Glutamatergic neuron (in vitro differentiated cells): ENCODE data around the gene KIF13A. TPM values are rescaled to one million over a fixed set of nuclear protein-coding genes. Genes with fewer than 3 reads are reported as not detected.
"Not testable (repeated sequence)": the region's sequence is repeated elsewhere in the genome, so short reads cannot be mapped to it uniquely, and the experiment has no call there.

Experiments used
- DNase-seq: peaks from one replicate; pipeline ENCODE4 v3.0.0; 2022
- H3K27ac Mint-ChIP-seq: one replicate; pipeline ENCODE4 v1.8.0; 2020; ENCODE audit warnings: mild to moderate bottlenecking, mixed read lengths, inconsistent platforms; ENCODE audit not compliant: unreplicated experiment
- H3K27me3 Mint-ChIP-seq: one replicate; pipeline ENCODE4 v1.8.0; 2020; ENCODE audit warnings: mild to moderate bottlenecking, moderate library complexity, mixed read lengths, inconsistent platforms; ENCODE audit not compliant: unreplicated experiment
- H3K36me3 Mint-ChIP-seq: one replicate; pipeline ENCODE4 v1.8.0; 2020; ENCODE audit warnings: mild to moderate bottlenecking, mixed read lengths, inconsistent platforms; ENCODE audit not compliant: unreplicated experiment
- H3K4me1 Mint-ChIP-seq: one replicate; pipeline ENCODE4 v1.8.0; 2020; ENCODE audit warnings: mild to moderate bottlenecking, low read depth, mixed read lengths, inconsistent platforms; ENCODE audit not compliant: unreplicated experiment
- H3K4me3 Mint-ChIP-seq: one replicate; pipeline ENCODE4 v1.8.0; 2020; ENCODE audit warnings: mild to moderate bottlenecking, mixed read lengths, inconsistent platforms; ENCODE audit not compliant: unreplicated experiment
- H3K9me3 Mint-ChIP-seq: one replicate; pipeline ENCODE4 v1.8.0; 2020; ENCODE audit warnings: mild to moderate bottlenecking, moderate library complexity, mixed read lengths, inconsistent platforms; ENCODE audit not compliant: unreplicated experiment
- CTCF ChIP-seq: fragments of 200-600 bp; sonication (generic); IDR thresholded peaks from one replicate; pipeline ENCODE4 v1.5.0; 2021; ENCODE audit not compliant: partially characterized antibody, unreplicated experiment
- total RNA-seq: library from RNA; stranded (reverse); fragmentation: NEBNext Ultra II Directional; extraction: Animal tissue kit (Norgen Biotek cat#: 25700); gene quantifications from one replicate; pipeline ENCODE4 v1.2.1, GENCODE V29; 2021; ENCODE audit not compliant: unreplicated experiment

The KIF13A gene
- total RNA-seq, 1 donor from 2014 or later = 26.7 TPM

DNA sequence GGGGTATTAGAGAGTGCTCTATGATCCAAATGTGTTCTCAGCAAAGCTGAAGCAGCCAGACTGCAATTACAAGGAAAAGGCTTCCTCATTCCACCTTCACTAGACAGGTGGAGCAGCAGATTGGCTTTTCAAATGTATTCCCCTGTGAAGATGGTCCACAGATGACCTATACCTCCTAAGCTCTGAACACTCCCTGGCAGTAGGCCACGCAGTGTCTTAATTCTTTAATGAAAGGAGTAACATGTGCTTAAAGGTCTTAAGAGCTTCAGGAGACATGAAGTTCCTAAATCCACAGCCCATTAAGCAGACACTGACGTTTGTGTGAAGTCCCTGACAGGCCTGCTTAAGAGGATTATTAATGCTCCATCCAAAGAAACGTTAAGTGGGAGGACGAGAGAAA, 141.8 kb downstream of the KIF13A start:
- Mint-ChIP-seq H3K4me3 (no peak overlapping the region), H3K36me3 (no peaks in the 10 kb centered on the region), H3K27me3 (no peaks in the 10 kb centered on the region), H3K27ac (peak overlapping the region; percentile 87), H3K9me3 (no peaks in the 10 kb centered on the region), H3K4me1 (peaks cover 14% of the 10 kb centered on the region)
- DNase-seq = no peak
- TF ChIP-seq CTCF = no peak

DNA sequence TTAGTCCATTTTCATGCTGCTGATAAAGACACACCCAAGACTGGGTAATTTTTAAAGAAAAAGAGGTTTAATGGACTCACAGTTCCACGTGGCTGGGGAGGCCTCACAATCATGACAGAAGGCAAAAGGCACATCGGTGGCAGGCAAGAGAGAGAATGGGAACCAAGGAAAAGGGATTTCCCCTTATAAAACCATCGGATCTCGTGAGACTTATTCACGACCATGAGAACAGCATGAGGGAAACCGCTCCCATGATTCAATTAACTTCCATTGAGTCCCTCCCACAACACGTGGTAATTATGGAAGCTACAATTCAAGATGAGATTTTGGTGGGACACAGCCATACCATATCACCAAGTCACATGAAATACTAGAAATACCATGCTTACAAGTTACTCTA, 142.5 kb downstream of the KIF13A start:
- H3K27ac Mint-ChIP-seq = peak overlapping the region; percentile 87
- not testable (repeated sequence) for H3K36me3 Mint-ChIP-seq, H3K27me3 Mint-ChIP-seq, H3K9me3 Mint-ChIP-seq, DNase-seq
- H3K4me1 Mint-ChIP-seq = peaks cover 14% of the 10 kb centered on the region
- peak overlapping the region; percentile 66 for H3K4me3 Mint-ChIP-seq

GRCh38 chr6:17842934-17843821, 144.3 kb downstream of the KIF13A start:
- H3K27me3 Mint-ChIP-seq = no peaks in the 10 kb centered on the region
- peaks cover 20% of the 10 kb centered on the region for H3K4me1 Mint-ChIP-seq
- H3K27ac Mint-ChIP-seq = peak overlapping the region; percentile 12
- H3K36me3 Mint-ChIP-seq = no peaks in the 10 kb centered on the region
- no peak for TF ChIP-seq CTCF
- DNase-seq = no peak
- no peak overlapping the region for H3K4me3 Mint-ChIP-seq
- no peaks in the 10 kb centered on the region for H3K9me3 Mint-ChIP-seq

- Mint-ChIP-seq H3K27ac (no peak overlapping the region), H3K4me1 (peaks cover 20% of the 10 kb centered on the region), H3K9me3 (no peaks in the 10 kb centered on the region), H3K36me3 (no peaks in the 10 kb centered on the region), H3K4me3 (no peak overlapping the region), H3K27me3 (no peaks in the 10 kb centered on the region)
- no peak for DNase-seq
- no peak for TF ChIP-seq CTCF
Measured at GRCh38 chr6:17842014-17842776, 145.2 kb downstream of the KIF13A start.

GRCh38 chr6:17839513-17840223, 147.8 kb downstream of the KIF13A start:
- no peak for TF ChIP-seq CTCF
- no peak overlapping the region for H3K4me3 Mint-ChIP-seq
- no peaks in the 10 kb centered on the region for H3K9me3 Mint-ChIP-seq
- H3K36me3 Mint-ChIP-seq = no peaks in the 10 kb centered on the region
- peak; percentile 22 for DNase-seq
- H3K27me3 Mint-ChIP-seq = no peaks in the 10 kb centered on the region
- peak overlapping the region; percentile 3 for H3K27ac Mint-ChIP-seq
- peaks cover 7% of the 10 kb centered on the region for H3K4me1 Mint-ChIP-seq
